ENCODE results near the gene YWHAQ.
A peak's percentile ranks its signal among the peaks of the same experiment; 100 is the strongest.

Gene YWHAQ

DNA sequence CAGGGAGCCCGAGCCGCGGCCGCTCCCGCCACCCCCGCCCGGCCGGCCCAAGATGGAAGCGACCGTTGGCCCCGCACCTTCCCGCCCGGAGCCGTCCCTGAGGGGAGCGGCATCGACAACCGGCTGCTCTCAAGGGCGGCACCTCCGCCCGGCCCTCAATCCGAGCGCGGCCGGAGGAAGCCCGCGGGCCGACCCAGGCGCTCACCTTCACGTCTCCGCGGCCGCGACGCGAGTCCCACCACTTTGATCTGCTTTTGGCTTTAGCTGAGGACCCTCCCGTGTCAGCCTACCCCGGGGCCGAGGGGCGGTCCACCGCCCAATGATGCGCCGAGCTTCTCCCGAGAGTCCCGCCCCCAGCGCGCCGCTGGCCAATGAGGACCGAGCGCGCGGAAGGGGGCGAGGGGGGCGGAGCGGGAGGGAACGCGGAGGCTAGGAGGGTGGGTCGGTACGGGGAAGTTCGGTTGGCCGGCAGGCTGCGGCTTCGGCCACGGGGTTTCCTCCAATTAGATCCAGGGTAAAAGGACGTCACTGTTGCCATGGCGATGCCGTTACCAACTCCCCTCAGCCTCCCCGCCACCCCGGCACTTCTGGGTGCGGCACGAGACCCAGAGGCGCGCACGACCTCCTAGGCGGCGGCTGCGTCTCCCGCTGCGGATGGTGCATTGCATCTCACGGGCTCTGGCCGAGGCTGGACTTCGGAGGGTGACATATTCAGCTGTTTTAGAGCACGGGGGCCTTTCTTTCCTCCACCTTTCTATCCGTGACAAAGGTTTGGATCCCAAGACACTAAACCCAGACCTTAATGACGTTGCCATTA is at the start of gene YWHAQ:
Gene YWHAQ (minus strand): TSS at position 262 of the 817 bp plus-strand sequence. CDS start 545 bp downstream, outside the sequence.
- DNase-seq (ENCODE audit: low read depth), result peak; percentile 98

DNA sequence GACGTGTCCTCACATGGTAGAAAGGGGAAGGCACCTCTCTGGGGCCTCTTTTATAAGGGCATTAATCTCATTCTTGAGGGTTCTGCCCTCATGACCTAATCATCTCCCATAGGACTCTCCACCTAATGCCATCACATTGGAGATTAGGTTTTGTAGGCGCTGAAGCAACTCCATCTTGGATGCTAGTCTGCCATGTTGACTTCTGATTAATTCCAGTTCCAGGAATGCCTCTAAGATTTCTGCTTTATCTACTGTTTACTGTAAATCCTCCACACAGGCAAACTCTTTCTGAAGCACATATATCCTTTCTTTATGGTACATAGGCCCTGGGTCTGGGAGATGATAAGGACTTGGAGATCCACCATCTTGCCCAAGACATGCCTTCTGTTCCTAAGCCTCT is 49.3 kb upstream of the YWHAQ start:
- DNase-seq (ENCODE audit: low read depth), result no peak

DNA sequence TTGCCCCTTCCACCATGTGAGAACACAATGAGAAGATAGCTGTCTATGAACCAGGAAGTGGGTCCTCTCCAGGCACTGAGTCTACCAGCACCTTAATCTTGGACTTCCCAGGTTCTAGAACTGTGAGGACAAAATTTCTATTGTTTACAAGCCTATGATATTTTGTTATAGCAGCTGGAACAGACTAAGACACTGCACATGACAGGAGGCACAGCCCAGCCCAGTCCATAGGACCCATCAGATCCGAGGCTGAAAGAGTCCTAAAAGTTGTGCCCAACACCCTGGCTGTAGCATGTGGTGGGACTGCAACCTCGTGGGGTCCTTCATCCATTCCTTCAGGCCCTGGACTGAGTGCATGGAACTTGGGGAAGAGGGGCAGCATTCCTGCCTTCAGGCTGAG is 48.4 kb upstream of the YWHAQ start:
- no peak for DNase-seq (ENCODE audit: low read depth)

DNA sequence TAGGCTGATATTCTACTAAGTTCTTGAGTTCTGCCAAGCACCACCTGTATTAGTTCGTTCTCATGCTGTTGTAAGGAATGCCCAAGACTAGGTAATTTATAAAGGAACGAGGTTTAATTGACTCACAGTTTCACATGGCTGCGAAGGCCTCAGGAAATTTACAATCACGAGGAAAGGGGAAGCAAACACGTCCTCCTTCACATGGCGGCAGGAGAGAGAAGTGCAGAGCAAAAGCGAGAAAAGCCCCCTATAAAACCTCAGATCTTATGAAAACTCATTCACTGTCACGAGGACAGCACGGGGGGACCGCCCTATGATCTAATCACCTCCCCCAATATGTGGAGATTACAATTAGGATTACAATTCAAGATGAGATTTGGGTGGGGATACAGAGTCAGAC is 47.7 kb upstream of the YWHAQ start:
- DNase-seq (ENCODE audit: low read depth), result no peak

DNA sequence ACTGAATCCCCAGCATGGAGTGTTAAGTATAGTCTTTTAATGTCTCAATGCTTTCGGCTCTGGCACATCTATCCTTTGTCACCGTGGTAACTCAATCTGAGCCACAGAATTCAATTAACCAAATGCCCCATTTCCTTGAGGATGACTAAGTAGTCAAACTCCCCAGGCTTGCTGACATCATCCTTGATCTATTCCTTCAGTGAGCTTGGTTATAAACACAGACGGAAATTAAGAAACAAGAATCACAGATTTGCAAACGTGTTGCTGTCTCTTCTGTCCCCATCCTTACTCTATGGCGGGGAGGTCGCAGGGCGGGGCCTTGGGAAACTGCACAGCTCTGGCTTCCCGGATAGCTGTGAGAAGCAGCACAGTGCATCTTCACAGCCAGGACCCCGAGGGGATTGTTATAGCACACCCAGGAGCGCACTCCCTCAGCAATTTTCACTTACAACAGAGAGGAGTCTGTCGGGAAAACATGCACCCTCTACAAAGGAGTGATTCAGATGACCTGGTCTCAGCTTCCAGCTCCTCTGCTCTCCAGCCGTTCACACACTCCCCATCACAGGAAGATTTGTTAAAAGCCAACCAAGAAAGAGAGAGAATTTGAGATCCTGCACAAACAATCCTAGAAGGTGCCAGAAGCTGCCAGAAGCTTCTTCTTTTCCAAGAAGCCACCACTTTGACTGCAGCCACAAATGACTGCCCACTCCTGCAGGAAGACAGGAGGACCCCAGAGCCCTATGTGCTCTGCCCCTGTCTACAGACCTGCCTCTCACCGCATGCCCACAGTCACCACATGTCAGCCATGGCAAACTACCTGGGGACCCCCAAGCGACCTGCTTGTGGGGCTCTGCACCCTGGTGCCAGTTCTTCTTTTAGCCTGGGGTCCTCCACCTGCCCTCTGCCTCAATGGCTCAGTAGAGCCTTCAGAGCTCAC is 44.9 kb upstream of the YWHAQ start:
- DNase-seq (ENCODE audit: low read depth), result peak; percentile 63

DNA sequence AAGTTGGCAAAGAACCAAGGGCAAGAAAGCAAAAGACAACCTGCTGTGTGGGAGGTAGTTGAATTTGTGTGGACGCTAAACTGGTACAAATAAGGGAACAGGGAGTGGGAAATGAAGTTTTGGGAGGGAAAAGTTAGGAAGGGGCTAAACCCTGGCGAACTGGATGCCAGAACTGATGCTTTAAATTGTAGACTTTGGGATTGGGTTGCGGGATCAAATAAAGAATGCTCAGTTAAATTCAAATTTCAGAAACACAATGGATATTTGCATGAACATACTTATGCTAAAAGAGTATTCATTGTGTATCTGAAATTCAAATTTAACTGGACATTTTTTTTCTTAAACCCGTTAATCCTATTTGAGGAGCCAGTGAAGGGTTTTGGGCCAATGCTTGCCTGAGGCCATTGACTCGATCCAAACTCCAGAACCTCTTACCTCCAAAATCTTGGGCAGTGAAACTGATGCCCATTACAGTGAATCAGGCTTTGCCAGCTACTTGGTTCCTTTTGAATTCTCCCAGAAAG is 44.2 kb upstream of the YWHAQ start:
- DNase-seq (ENCODE audit: low read depth), result no peak

DNA sequence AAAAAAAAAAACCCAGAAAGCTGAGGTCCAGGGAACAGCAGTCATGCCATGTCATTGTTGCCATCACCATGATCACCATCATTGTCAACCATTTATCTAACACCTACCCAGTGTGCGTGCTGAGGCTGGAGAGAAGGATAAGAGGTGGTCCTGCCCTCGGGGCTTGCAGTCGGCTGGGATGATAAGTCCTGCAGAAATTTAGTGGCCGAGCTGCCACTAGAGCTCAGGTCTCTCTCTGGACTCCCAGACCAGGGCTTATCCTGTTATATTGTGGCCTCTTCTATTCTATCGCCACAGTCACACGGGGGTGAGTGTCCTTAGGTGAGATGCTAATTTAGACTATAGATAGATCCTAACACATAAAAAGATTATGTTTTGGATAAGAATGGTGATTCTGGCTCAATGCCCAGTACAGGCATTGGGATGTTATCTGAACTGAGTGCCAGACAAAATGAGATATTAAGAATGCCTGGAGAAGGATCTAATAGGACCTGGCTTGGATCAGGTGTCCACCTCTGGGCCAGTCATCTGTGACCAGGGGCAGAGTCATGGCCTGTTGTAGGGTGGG is 43.2 kb upstream of the YWHAQ start:
- no peak for DNase-seq (ENCODE audit: low read depth)

DNA sequence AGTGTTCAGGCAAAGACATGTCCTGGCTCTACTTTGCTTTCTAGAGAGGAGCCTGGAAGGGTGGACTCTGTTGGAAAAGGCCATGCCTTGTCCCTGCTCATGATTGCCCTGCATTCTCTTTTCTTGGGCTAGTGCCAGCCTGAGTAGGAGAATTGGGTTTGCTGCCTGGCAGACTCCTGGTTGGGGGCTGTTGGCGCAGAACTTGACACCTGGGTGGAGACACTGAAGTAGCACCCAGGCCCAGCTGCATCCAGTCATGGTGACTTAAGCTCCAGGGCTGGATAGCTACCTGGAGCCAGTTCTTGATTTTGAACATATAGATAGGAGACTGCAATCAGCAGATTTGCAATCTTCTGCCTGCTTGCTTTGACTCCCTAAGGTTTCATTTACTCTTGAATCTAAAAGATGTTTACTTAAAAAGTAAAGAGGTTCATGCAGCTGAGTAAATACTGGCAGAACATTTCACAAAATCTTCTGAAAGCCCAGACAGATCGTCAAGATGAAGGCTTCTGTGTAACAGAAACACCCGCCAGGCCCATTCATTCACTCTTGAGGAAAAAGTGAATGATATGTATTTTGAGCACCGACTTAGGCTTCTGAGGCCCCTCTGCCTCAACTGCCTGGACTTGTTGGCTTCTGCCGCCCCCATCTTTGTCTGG is 38.0 kb upstream of the YWHAQ start:
- DNase-seq (ENCODE audit: low read depth), result no peak

DNA sequence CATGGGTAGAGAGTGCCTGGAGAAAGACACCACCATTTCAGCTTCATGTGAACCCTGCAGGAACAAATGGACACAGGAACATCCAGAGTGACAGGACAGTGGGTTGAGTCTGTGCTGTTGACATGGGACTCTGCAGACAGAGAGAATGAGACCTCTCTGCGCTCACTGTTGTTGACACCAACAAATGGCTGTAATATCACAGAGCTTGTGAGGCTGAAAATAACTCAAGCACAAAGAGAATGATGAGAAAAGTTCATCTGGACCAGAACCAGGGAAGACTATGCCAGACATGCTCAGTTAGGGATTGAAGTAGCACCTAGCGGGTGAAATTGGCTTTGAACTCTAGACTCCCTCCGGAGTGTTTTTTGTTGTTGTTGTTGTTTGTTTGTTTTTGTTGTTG is 37.0 kb upstream of the YWHAQ start:
- DNase-seq (ENCODE audit: low read depth), result no peak

DNA sequence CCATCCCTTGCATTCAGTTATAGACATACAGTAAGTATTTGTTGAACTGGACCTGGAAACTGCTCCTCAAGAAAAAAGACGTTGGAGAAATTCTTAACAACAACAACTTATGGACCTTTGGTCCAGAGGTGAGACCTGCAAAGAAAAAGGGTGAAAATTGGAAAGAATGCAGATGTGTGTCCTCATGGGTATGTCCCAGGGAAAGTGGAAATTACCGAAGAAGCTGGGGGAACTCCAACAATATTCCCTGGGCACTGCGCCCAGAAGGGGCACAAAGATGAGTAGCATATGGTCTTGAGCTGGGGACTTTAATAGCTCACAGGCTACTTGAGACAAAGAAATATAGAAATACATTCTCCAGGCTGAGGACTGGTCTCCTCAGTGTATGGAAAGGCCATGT is 35.5 kb upstream of the YWHAQ start:
- no peak for DNase-seq (ENCODE audit: low read depth)

DNA sequence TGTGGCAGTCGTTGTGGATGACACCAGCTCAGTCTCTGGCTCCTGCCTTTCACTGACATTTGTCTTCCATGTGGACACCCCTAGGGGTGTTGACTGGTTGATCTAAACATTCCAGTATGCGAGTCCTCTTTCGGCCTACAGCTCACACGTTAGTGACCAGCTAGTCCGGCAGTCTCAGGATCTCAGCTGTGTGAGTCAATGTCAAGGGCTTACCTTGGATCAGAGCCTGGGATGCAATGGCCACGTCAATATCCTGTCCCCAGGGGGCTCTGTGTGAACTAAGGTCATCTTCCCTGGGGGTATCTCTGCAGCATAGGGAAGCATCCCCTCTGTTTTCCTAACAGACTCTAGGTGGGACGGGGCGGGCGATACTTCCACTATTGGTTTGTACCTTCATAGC is 35.1 kb upstream of the YWHAQ start:
- DNase-seq (ENCODE audit: low read depth), result peak; percentile 42

DNA sequence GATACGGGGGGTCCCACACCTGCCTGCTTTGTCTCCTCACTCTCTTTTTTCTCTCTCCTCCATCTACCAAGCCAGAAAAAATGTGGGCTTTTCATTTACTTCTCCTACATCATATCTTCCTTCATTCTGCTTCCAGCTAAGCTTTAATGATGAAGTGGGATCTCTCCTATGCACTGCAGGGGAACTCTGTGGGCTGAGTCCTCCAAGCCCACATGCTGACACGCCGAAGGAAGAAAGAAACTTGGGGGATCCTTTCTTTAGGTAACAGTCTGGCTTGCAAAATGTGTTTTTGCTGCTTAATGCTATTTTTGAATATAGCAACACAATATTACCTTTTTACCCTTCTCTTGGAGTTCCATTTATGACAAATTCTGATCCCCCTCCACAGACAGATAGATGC is 33.6 kb upstream of the YWHAQ start:
- DNase-seq (ENCODE audit: low read depth), result no peak

DNA sequence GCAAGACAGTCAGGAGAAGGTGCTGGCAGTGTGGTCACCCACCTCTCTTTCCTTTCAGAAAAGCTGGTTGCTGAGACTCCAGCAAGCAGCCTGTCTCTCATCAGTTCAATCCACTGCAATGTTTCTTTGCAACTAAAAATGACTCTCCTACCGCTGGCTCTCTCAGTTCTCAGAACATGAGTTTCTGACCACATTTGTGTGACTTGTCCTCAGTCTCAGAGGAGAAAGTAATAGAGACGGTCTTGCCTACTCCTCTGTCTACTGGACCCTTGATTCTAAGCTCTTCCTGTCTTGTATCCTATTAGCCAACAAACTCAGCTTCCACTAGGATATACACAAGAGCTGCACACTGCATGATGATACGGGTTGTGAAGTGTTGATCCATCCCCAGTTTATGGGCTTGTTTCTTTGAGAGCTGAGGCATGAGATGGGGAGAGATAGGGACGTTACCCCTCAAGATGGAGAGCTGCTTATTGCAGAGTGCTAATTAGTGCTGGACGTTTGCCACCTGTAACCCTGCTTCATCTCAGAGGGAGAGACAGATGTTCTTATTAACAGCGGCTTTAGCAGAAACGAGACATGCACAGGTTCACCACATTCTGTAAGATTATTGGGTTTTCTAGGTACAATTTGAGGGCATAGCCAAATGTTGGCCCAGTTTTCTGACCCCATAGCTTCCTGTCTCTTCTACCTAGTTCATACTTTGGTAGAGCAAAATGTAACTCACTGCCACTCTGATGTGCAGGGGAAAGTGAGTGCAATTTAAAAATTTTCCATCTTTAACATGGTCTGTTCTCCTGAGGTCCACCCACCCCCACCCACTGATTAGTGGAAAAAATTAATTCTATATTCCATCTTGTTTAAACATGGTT is 32.4 kb upstream of the YWHAQ start:
- DNase-seq (ENCODE audit: low read depth), result no peak

DNA sequence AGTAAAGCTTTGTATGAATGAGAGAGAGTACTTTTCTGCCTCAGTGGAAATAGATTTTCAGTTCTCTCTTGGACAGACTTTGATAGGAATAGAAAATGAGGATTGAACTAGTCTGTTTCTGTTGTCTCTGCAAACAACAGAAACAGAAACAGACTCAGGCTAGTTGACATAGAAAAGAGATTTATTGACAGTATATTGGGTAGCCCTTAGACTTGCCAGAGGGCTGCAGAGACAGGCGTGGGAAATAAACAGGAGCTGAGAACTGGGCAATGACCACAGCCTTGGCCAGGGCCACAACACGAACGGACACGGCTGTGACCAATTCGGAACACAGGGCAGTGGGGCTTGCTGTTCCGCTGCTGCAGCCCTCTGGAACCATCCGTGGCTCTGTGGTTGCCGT is 30.5 kb upstream of the YWHAQ start:
- no peak for DNase-seq (ENCODE audit: low read depth)

DNA sequence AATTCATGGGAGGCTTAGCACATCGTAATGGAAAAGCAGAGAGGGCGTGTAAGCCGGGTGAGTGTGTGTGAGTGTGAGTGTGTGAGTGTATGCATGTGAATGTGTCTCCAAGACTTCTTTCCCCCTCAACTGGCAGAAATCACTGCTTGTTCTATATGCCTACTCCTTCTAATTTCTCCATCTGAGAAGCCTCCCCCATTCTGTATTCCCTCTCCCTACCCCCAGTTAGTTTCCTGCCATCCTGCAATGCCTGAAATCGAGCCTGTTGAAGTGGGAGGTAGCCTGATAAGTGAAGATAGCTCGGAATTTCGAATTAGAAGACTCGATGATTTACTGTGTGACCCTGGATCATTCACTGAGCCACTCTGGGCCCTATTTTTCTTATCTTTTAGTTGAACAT is 30.0 kb upstream of the YWHAQ start:
- DNase-seq (ENCODE audit: low read depth), result no peak

DNA sequence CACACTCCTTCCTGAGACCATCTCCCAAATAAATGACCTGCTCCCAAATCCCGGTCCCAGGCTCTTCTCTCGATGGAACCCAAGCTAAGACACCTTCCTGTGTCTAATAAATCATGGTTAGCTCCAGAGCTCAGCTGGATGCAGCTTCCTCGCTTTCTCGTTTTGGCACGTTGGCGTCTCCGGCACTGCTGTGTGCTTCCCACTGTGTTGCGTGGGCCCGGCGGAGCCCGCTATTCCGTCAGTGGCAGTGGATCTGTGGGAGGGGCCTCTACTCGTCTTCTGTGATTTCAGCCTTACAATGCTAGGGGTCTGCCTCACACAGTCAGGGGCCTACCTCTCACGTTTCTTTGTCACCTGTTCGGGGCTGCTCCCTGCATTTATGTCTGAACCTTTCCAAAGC is 29.4 kb upstream of the YWHAQ start:
- DNase-seq (ENCODE audit: low read depth), result no peak

DNA sequence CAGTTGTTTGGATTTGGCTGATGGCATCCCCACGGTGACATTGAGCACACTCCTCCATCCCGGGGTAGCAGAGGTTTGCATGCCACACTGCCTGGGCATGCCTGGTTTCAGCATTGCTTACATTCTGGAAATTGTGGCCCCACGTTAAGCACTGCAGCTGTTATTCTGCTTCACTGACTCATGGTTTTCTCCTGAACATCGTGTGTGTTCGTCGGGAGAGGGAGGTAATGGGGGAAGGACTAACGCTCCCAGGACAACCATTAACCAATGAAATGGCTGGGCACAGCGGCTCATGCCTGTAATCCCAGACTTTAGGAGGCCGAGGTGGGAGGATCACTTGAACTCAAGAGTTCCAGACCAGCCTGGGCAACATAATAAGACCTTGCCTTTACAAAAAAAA is 28.2 kb upstream of the YWHAQ start:
- no peak for DNase-seq (ENCODE audit: low read depth)

DNA sequence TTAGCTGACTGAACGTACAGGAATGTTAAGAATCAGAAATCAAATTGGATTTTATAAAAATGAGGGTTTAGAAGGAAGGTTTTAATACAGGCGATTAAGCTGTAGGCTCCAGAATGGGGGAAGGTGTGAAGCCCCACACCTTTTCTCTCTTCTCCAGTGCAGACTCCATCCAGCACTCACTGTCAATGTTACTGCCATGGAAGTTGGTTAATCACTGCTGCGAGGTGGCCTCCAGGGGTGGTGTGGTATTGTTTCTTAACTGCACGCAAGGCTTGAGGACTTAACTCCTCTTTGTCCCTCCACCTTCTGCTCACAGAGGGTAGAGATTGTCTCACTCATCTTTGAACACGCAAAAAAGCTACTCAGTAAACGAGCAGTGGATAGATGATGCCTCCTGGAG is 26.9 kb upstream of the YWHAQ start:
- no peak for DNase-seq (ENCODE audit: low read depth)

DNA sequence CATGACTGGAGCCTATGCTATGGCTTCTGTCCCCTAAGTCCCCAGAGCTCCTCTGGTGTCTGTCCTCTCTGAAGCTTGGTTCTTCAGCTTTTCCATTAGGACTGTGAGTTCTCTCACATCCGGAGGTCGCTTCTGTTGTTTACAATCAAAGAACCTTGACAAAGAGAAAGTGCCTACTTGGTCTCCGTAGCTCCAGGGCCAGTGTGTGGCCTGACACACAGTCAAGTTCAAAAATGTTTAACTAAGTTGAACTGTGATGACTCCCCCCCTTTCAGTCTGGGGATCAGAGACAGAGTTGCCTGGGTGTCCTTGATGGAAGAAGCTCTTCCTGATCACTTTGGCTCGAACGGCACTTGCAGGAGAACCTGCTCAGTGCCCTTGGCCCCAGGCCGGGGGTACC is 26.3 kb upstream of the YWHAQ start:
- no peak for DNase-seq (ENCODE audit: low read depth)

DNA sequence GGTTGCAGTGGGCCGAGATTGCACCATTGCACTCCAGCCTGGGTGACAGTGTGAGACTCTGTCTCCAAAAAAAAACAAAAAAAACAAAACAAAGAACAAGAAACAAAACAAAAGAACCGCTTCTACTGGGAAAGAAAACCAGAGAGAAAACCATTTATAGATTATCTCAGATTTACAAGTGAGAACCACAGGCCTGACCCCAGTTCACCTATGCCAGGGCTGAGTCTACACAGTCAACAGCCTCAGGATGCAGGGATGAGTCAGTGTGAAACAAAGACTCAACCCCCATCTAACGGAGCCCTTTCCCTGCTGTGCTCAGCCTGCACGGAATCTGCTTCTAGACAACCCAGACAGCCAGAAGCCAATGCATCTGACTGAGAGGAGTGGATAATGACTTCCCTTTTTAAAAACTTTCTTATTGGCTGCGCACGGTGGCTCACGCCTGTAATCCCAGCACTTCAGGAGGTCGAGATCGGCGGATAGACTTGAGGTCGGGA is 25.5 kb upstream of the YWHAQ start:
- peak; percentile 53 for DNase-seq (ENCODE audit: low read depth)
